A549 (cell line): ENCODE results near the gene ZDBF2.

ENCODE experiments used
- BHLHE40 ChIP-seq: IDR thresholded peaks from 2 replicates; pipeline ENCODE4 v1.6.1; 2012; ENCODE audit warnings: low read depth, low read length, inconsistent platforms
- RCOR1 ChIP-seq: fragments of 150-350 bp; IDR thresholded peaks from 2 replicates; pipeline ENCODE4 v1.6.1; 2014; ENCODE audit warnings: antibody characterized with exemption, low read length, low read depth

- TF ChIP-seq BHLHE40 (no peak), RCOR1 (no peak)
These were observed 24.2 kb upstream of the ZDBF2 start for GRCh38 chr2:206250041-206250897.
